Coronary artery (tissue), 2 donors: Measurements from ENCODE around the gene SERPINB10.

Experiments used
- DNase-seq: peaks from one replicate; pipeline ENCODE4 v3.0.0-alpha.2; 2017; ENCODE audit warnings: low spot score
- H3K27ac ChIP-seq, 2 donors: fragments of 200-600 bp; sonication (generic); one replicate each; pipeline ENCODE4 v1.5.1; 2016 to 2019
- H3K4me3 ChIP-seq: fragments of 200-600 bp; sonication (generic); 2 replicates; pipeline ENCODE4 v1.5.1; 2016; ENCODE audit warnings: mild to moderate bottlenecking, moderate library complexity
- TF ChIP-seq, protein P1 (sequence below): fragments of 200-600 bp; sonication (generic); IDR thresholded peaks from one replicate; pipeline ENCODE4 v1.5.1; 2019; ENCODE audit warnings: antibody characterized with exemption

SERPINB10 gene

GRCh38 chr18:63947051-63947790 is 39.5 kb downstream of the SERPINB10 start:
- TF ChIP-seq, protein P1, sequence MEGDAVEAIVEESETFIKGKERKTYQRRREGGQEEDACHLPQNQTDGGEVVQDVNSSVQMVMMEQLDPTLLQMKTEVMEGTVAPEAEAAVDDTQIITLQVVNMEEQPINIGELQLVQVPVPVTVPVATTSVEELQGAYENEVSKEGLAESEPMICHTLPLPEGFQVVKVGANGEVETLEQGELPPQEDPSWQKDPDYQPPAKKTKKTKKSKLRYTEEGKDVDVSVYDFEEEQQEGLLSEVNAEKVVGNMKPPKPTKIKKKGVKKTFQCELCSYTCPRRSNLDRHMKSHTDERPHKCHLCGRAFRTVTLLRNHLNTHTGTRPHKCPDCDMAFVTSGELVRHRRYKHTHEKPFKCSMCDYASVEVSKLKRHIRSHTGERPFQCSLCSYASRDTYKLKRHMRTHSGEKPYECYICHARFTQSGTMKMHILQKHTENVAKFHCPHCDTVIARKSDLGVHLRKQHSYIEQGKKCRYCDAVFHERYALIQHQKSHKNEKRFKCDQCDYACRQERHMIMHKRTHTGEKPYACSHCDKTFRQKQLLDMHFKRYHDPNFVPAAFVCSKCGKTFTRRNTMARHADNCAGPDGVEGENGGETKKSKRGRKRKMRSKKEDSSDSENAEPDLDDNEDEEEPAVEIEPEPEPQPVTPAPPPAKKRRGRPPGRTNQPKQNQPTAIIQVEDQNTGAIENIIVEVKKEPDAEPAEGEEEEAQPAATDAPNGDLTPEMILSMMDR, result no peak
- Histone ChIP-seq H3K27ac (no peak overlapping the region), H3K4me3 (no peak overlapping the region)
- no peak for DNase-seq

DNA sequence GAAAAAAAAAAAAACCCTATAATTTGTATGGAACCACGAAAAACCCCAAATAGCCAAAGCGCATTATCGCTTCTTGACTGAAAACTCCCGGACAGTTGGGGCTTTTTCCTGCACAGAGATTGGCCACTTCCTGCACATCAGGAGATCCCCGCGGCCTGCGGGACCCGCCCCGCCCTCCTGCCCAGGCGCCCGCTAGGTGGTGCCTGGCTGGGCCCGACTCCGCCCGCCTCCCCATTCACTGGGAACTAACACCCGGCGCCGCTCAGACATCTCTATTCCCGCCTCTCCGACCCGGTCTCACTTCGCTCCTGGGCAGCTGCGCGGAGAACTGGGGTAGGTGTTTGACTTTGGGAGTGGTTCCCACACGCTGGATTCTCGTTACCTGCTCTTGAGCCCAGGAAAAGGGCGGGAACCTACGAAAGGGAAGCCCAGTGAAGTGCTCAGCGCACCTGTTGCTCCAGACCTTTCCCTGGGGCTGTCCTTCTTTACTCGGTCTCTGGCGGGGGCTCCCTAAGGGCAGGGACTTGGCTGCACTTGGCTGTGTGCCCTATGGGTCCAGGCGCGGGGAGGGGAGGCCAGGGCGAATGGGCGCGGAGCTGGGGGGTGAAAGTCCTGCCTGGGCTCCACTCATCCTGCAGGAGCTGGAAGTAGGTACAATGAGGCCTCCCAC is 41.4 kb downstream of the SERPINB10 start, which contains the start of gene HMSD:
Gene HMSD (plus strand): TSS at position 234 of the 670 bp plus-strand sequence. CDS start 4,155 bp downstream, outside the sequence.
- Histone ChIP-seq H3K27ac (no peak within 1 kb of the TSS), H3K4me3 (peak within 1 kb of the TSS; percentile 65)
- TF ChIP-seq, protein P1, result no peak
- peak; percentile 69 for DNase-seq

DNA sequence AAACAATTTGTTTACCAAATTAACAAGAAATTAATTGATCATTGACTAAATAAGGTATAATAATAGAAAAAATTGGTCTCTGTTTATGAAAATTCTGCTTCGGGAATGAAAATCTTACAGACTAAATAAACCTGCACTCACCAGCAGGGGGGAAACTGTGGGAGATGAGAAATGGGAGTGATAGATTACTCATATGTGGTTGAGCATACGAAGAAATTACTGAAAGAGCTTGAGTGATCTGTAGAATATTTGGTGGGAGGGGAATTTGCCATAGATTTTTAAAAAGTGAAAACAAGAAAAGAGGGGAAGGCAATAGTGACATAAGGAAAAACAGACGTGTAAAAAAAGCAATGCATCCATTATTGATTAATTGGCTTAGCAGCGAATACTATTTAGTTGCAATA is 43.5 kb downstream of the SERPINB10 start:
- no peak overlapping the region for H3K27ac ChIP-seq
- no peak for DNase-seq
- no peak overlapping the region for H3K4me3 ChIP-seq
- TF ChIP-seq, protein P1, result no peak

GRCh38 chr18:63953811-63954210 is 46.1 kb downstream of the SERPINB10 start:
- no peak for DNase-seq
- TF ChIP-seq, protein P1, result no peak
- Histone ChIP-seq H3K4me3 (no peak overlapping the region), H3K27ac (no peak overlapping the region)

DNA sequence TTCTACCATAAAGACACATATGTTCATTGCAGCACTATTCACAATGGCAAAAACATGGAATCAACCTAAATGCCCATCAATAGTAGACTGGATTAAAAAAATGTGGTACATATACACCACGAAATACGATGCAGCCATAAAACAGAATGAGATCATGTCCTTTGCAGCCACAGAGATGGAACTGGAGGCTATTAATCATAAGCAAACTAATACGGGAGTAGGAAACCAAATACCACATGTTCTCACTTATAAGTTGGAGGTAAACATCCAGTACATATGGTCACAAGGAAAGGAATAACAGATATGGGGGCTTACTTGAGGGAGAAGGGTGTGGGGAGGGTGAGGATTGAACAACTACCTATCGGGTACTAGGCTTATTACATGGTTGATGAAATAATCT is 49.0 kb downstream of the SERPINB10 start:
- TF ChIP-seq, protein P1, result no peak
- H3K4me3 ChIP-seq, result no peak overlapping the region
- no peak overlapping the region for H3K27ac ChIP-seq
- no peak for DNase-seq

GRCh38 chr18:63960891-63961290 is 53.1 kb downstream of the SERPINB10 start:
- Histone ChIP-seq H3K4me3 (no peak overlapping the region), H3K27ac (no peak overlapping the region)
- no peak for DNase-seq
- TF ChIP-seq, protein P1, result no peak
